ENCODE measurements around the gene PPFIA4. TPM values are rescaled to one million over a fixed set of nuclear protein-coding genes. Genes with fewer than 3 reads are reported as not detected.
A peak's percentile ranks its signal among the peaks of the same experiment; 100 is the strongest.

PPFIA4 gene
- polyA plus RNA-seq, 1 donor from 2014 or later: not detected

- H3K4me1 Mint-ChIP-seq: peaks cover 0 to 3% (median 2%) of the 10 kb centered on the region in 3 donors
- H3K27ac Mint-ChIP-seq: no peak overlapping the region
- no peaks in the 10 kb centered on the region for H3K36me3 Mint-ChIP-seq
- H3K27me3 Mint-ChIP-seq: peaks cover 9% of the 10 kb centered on the region
- no peaks in the 10 kb centered on the region for H3K9me3 Mint-ChIP-seq
- H3K4me3 Mint-ChIP-seq: no peak overlapping the region
Measured at GRCh38 chr1:203031467-203031866, 5.2 kb downstream of the PPFIA4 start.

GRCh38 chr1:203033287-203033686, 7.0 kb downstream of the PPFIA4 start:
- Mint-ChIP-seq H3K4me1 (peaks cover 0 to 2% (median 0%) of the 10 kb centered on the region in 3 donors), H3K36me3 (no peaks in the 10 kb centered on the region), H3K4me3 (no peak overlapping the region), H3K27me3 (peaks cover 4% of the 10 kb centered on the region), H3K27ac (no peak overlapping the region), H3K9me3 (no peaks in the 10 kb centered on the region)

GRCh38 chr1:203033917-203034316, 7.6 kb downstream of the PPFIA4 start:
- Mint-ChIP-seq H3K36me3 (no peaks in the 10 kb centered on the region), H3K4me1 (peaks cover 0 to 2% (median 0%) of the 10 kb centered on the region in 3 donors), H3K9me3 (no peaks in the 10 kb centered on the region), H3K27ac (no peak overlapping the region), H3K27me3 (peaks cover 3% of the 10 kb centered on the region), H3K4me3 (peak overlapping the region in 1 of 4 donors; percentile 18)

- no peaks in the 10 kb centered on the region for H3K9me3 Mint-ChIP-seq
- no peak overlapping the region for H3K27ac Mint-ChIP-seq
- no peak overlapping the region for H3K4me3 Mint-ChIP-seq
- H3K27me3 Mint-ChIP-seq: peaks cover 7% of the 10 kb centered on the region
- no peaks in the 10 kb centered on the region for H3K36me3 Mint-ChIP-seq
- H3K4me1 Mint-ChIP-seq: peaks cover 0 to 3% (median 1%) of the 10 kb centered on the region in 3 donors
Measured at GRCh38 chr1:203034422-203035110, 8.3 kb downstream of the PPFIA4 start.

GRCh38 chr1:203035111-203036000, 9.1 kb downstream of the PPFIA4 start:
- H3K27ac Mint-ChIP-seq: peak overlapping the region in 1 of 3 donors; percentile 14
- H3K9me3 Mint-ChIP-seq: no peaks in the 10 kb centered on the region
- H3K4me1 Mint-ChIP-seq: peaks cover 0 to 3% (median 1%) of the 10 kb centered on the region in 3 donors
- no peaks in the 10 kb centered on the region for H3K36me3 Mint-ChIP-seq
- H3K4me3 Mint-ChIP-seq: no peak overlapping the region
- peaks cover 7% of the 10 kb centered on the region for H3K27me3 Mint-ChIP-seq

- Mint-ChIP-seq H3K4me1 (peaks cover 0 to 5% (median 1%) of the 10 kb centered on the region in 3 donors), H3K36me3 (no peaks in the 10 kb centered on the region)
Measured at GRCh38 chr1:203036135-203036534, 9.8 kb downstream of the PPFIA4 start.

GRCh38 chr1:203036537-203036936, 10.2 kb downstream of the PPFIA4 start:
- H3K27me3 Mint-ChIP-seq: peaks cover 7% of the 10 kb centered on the region
- no peaks in the 10 kb centered on the region for H3K9me3 Mint-ChIP-seq
- peaks cover 0 to 5% (median 1%) of the 10 kb centered on the region in 3 donors for H3K4me1 Mint-ChIP-seq
- H3K4me3 Mint-ChIP-seq: no peak overlapping the region
- no peak overlapping the region for H3K27ac Mint-ChIP-seq
- H3K36me3 Mint-ChIP-seq: no peaks in the 10 kb centered on the region

More at GRCh38 chr1:203036135-203036534, 9.8 kb downstream of the PPFIA4 start:
- H3K27me3 Mint-ChIP-seq: peaks cover 7% of the 10 kb centered on the region
- peak overlapping the region in 1 of 3 donors; percentile 14 for H3K27ac Mint-ChIP-seq
- no peak overlapping the region for H3K4me3 Mint-ChIP-seq
- H3K9me3 Mint-ChIP-seq: no peaks in the 10 kb centered on the region

GRCh38 chr1:203037509-203038190, 11.4 kb downstream of the PPFIA4 start:
- peaks cover 0 to 5% (median 1%) of the 10 kb centered on the region in 3 donors for H3K4me1 Mint-ChIP-seq
- no peaks in the 10 kb centered on the region for H3K36me3 Mint-ChIP-seq
- no peaks in the 10 kb centered on the region for H3K9me3 Mint-ChIP-seq
- no peak overlapping the region for H3K27ac Mint-ChIP-seq
- H3K4me3 Mint-ChIP-seq: no peak overlapping the region
- peaks cover 7% of the 10 kb centered on the region for H3K27me3 Mint-ChIP-seq

GRCh38 chr1:203038217-203038741, 12.0 kb downstream of the PPFIA4 start:
- Mint-ChIP-seq H3K27me3 (peaks cover 7% of the 10 kb centered on the region), H3K4me3 (peak overlapping the region in 1 of 4 donors; percentile 20), H3K36me3 (no peaks in the 10 kb centered on the region), H3K27ac (peak overlapping the region in 1 of 3 donors; percentile 33), H3K4me1 (peaks cover 0 to 5% (median 1%) of the 10 kb centered on the region in 3 donors), H3K9me3 (no peaks in the 10 kb centered on the region)

GRCh38 chr1:203038891-203039608, 12.8 kb downstream of the PPFIA4 start:
- no peak overlapping the region for H3K4me3 Mint-ChIP-seq
- no peaks in the 10 kb centered on the region for H3K9me3 Mint-ChIP-seq
- peaks cover 7% of the 10 kb centered on the region for H3K27me3 Mint-ChIP-seq
- peaks cover 0 to 3% (median 1%) of the 10 kb centered on the region in 3 donors for H3K4me1 Mint-ChIP-seq
- H3K36me3 Mint-ChIP-seq: no peaks in the 10 kb centered on the region
- peak overlapping the region in 1 of 3 donors; percentile 33 for H3K27ac Mint-ChIP-seq

GRCh38 chr1:203039609-203040512, 13.6 kb downstream of the PPFIA4 start:
- Mint-ChIP-seq H3K4me1 (peaks cover 0 to 3% (median 1%) of the 10 kb centered on the region in 3 donors), H3K9me3 (no peaks in the 10 kb centered on the region), H3K36me3 (no peaks in the 10 kb centered on the region), H3K27ac (no peak overlapping the region), H3K4me3 (peak overlapping the region in 1 of 4 donors; percentile 76), H3K27me3 (peaks cover 9% of the 10 kb centered on the region)

- H3K27me3 Mint-ChIP-seq: peaks cover 12% of the 10 kb centered on the region
- H3K4me3 Mint-ChIP-seq: no peak overlapping the region
- no peak overlapping the region for H3K27ac Mint-ChIP-seq
- no peaks in the 10 kb centered on the region for H3K36me3 Mint-ChIP-seq
- no peaks in the 10 kb centered on the region for H3K9me3 Mint-ChIP-seq
- peaks cover 0 to 3% (median 1%) of the 10 kb centered on the region in 3 donors for H3K4me1 Mint-ChIP-seq
Measured at GRCh38 chr1:203040513-203041275, 14.4 kb downstream of the PPFIA4 start.

Data from IgD-negative memory B cell (primary cell).